ENCODE results near the gene PPP2R3B.

Gene PPP2R3B

GRCh38 chrX:318068-318738, 68.5 kb downstream of the PPP2R3B start:
- TF ChIP-seq CTCF (IDR thresholded peaks at IDR 0.05; ENCODE audit: borderline replicate concordance, extremely low read depth, low read length, poor library complexity, severe bottlenecking), result no peak
- no peak for TF ChIP-seq EZH2 (IDR thresholded peaks at IDR 0.05; ENCODE audit: borderline replicate concordance, low read depth, low read length, severe bottlenecking)
- Histone ChIP-seq H3K27ac (ENCODE audit: low read length) (peak overlapping the region; percentile 95), H3K36me3 (ENCODE audit: insufficient read depth, low read length) (peaks cover 37% of the 10 kb centered on the region), H3K4me1 (ENCODE audit: insufficient read depth, low read length) (peaks cover 33% of the 10 kb centered on the region), H3K79me2 (ENCODE audit: insufficient read depth, low read length) (peaks cover 36% of the 10 kb centered on the region), H3K4me2 (ENCODE audit: insufficient read depth, low read length) (peak overlapping the region; percentile 60), H3K9me3 (ENCODE audit: insufficient read depth, low read length, severe bottlenecking) (no peaks in the 10 kb centered on the region), H3K27me3 (ENCODE audit: insufficient read depth, low read length, poor library complexity) (no peaks in the 10 kb centered on the region), H3K4me3 (ENCODE audit: low read depth in 1 of 2, low read length in 2 of 2) (peak overlapping the region; percentile 32 to 82; a peak in 3 of 4 replicates), H4K20me1 (ENCODE audit: insufficient read depth, low read length) (peaks cover 40% of the 10 kb centered on the region), H2AFZ (ENCODE audit: low read depth, low read length) (peak overlapping the region; percentile 80), H3K9ac (ENCODE audit: low read depth, low read length) (peak overlapping the region; percentile 94)
- ATAC-seq (ENCODE audit: insufficient read depth, low read depth), result peak; percentile 71
- DNase-seq, result peak; percentile 99

GRCh38 chrX:317424-318067, 69.2 kb downstream of the PPP2R3B start:
- no peak overlapping the region for H2AFZ ChIP-seq (ENCODE audit: low read depth, low read length)
- no peak overlapping the region for H3K9ac ChIP-seq (ENCODE audit: low read depth, low read length)
- ATAC-seq (ENCODE audit: insufficient read depth, low read depth), result no peak
- peak overlapping the region; percentile 60 for H3K4me2 ChIP-seq (ENCODE audit: insufficient read depth, low read length)
- peaks cover 44% of the 10 kb centered on the region for H3K36me3 ChIP-seq (ENCODE audit: insufficient read depth, low read length)
- no peak for TF ChIP-seq CTCF (IDR thresholded peaks at IDR 0.05; ENCODE audit: borderline replicate concordance, extremely low read depth, low read length, poor library complexity, severe bottlenecking)
- TF ChIP-seq EZH2 (IDR thresholded peaks at IDR 0.05; ENCODE audit: borderline replicate concordance, low read depth, low read length, severe bottlenecking), result no peak
- peak overlapping the region; percentile 32 to 82; a peak in 3 of 4 replicates for H3K4me3 ChIP-seq (ENCODE audit: low read depth in 1 of 2, low read length in 2 of 2)
- H3K27ac ChIP-seq (ENCODE audit: low read length), result no peak overlapping the region
- H3K27me3 ChIP-seq (ENCODE audit: insufficient read depth, low read length, poor library complexity), result no peaks in the 10 kb centered on the region
- no peak for DNase-seq
- peaks cover 36% of the 10 kb centered on the region for H3K79me2 ChIP-seq (ENCODE audit: insufficient read depth, low read length)
- H3K9me3 ChIP-seq (ENCODE audit: insufficient read depth, low read length, severe bottlenecking), result no peaks in the 10 kb centered on the region
- H4K20me1 ChIP-seq (ENCODE audit: insufficient read depth, low read length), result peaks cover 43% of the 10 kb centered on the region
- peaks cover 33% of the 10 kb centered on the region for H3K4me1 ChIP-seq (ENCODE audit: insufficient read depth, low read length)

GRCh38 chrX:316351-317325, 70.1 kb downstream of the PPP2R3B start:
- no peaks in the 10 kb centered on the region for H3K9me3 ChIP-seq (ENCODE audit: insufficient read depth, low read length, severe bottlenecking)
- H3K27ac ChIP-seq (ENCODE audit: low read length), result no peak overlapping the region
- DNase-seq, result no peak
- H3K9ac ChIP-seq (ENCODE audit: low read depth, low read length), result no peak overlapping the region
- ATAC-seq (ENCODE audit: insufficient read depth, low read depth), result no peak
- peak overlapping the region in 1 of 2 experiments; percentile 38; a peak in 1 of 4 replicates for H3K4me3 ChIP-seq (ENCODE audit: low read depth in 1 of 2, low read length in 2 of 2)
- peaks cover 33% of the 10 kb centered on the region for H3K4me1 ChIP-seq (ENCODE audit: insufficient read depth, low read length)
- no peaks in the 10 kb centered on the region for H3K27me3 ChIP-seq (ENCODE audit: insufficient read depth, low read length, poor library complexity)
- peak overlapping the region; percentile 55 for H3K4me2 ChIP-seq (ENCODE audit: insufficient read depth, low read length)
- H3K36me3 ChIP-seq (ENCODE audit: insufficient read depth, low read length), result peaks cover 53% of the 10 kb centered on the region
- peaks cover 36% of the 10 kb centered on the region for H3K79me2 ChIP-seq (ENCODE audit: insufficient read depth, low read length)
- H2AFZ ChIP-seq (ENCODE audit: low read depth, low read length), result no peak overlapping the region
- peaks cover 50% of the 10 kb centered on the region for H4K20me1 ChIP-seq (ENCODE audit: insufficient read depth, low read length)
- TF ChIP-seq CTCF (IDR thresholded peaks at IDR 0.05; ENCODE audit: borderline replicate concordance, extremely low read depth, low read length, poor library complexity, severe bottlenecking) (no peak), EZH2 (IDR thresholded peaks at IDR 0.05; ENCODE audit: borderline replicate concordance, low read depth, low read length, severe bottlenecking) (no peak)

Measured in DND-41 (cell line).